Spleen (tissue), 11 donors: ENCODE data around the gene AHCYL2. TPM values are rescaled to one million over a fixed set of nuclear protein-coding genes. Genes with fewer than 3 reads are reported as not detected.

ENCODE experiments used
- DNase-seq: peaks from one replicate; pipeline ENCODE4 v3.0.0-alpha.2; 2020
- H3K27ac ChIP-seq, 8 donors: fragments of 200-600 bp; sonication (generic) in 7 of 8; 1 replicate in 4 of 8; 2 replicates in 4 of 8; pipeline versions ENCODE4 v1.5.0 to v1.8.0; 2016 to 2021; ENCODE audit warnings: inconsistent platforms in 4 of 8, mild to moderate bottlenecking in 4 of 8, moderate library complexity in 1 of 8
- H3K27me3 ChIP-seq, 7 donors: fragments of 200-600 bp; sonication (generic) in 6 of 7; replicated peaks in 1 of 7; 1 replicate in 4 of 7; 2 replicates in 3 of 7; pipeline versions ENCODE4 v1.5.0 to v1.8.0; 2016 to 2021; ENCODE audit warnings: inconsistent platforms in 3 of 7, mild to moderate bottlenecking in 1 of 7
- H3K36me3 ChIP-seq, 6 donors: fragments of 200-600 bp; sonication (generic) in 5 of 6; 1 replicate in 4 of 6; 2 replicates in 2 of 6; pipeline versions ENCODE4 v1.5.0 to v1.8.0; 2016 to 2021; ENCODE audit warnings: inconsistent platforms in 2 of 6
- H3K4me1 ChIP-seq, 6 donors: fragments of 200-600 bp; sonication (generic) in 5 of 6; 1 replicate in 3 of 6; 2 replicates in 3 of 6; pipeline versions ENCODE4 v1.5.0 to v1.8.0; 2016 to 2021; ENCODE audit warnings: inconsistent platforms in 3 of 6
- H3K4me3 ChIP-seq, 8 donors: fragments of 200-600 bp; sonication (generic) in 7 of 8; 1 replicate in 4 of 8; 2 replicates in 4 of 8; pipeline versions ENCODE4 v1.5.0 to v1.8.0; 2016 to 2021; ENCODE audit warnings: inconsistent platforms in 4 of 8, mild to moderate bottlenecking in 4 of 8, moderate library complexity in 2 of 8
- H3K9me3 ChIP-seq, 8 donors: fragments of 200-600 bp; sonication (generic) in 7 of 8; 1 replicate in 4 of 8; 2 replicates in 4 of 8; pipeline versions ENCODE4 v1.5.0 to v1.8.0; 2016 to 2021; ENCODE audit warnings: inconsistent platforms in 4 of 8
- CTCF ChIP-seq, 11 experiments: fragments of 200-600 bp in 7 of 11; fragments of 450-650 bp in 4 of 11; sonication (generic) in 4 of 11; IDR thresholded peaks in 8 of 11; conservative IDR thresholded peaks in 3 of 11; 1 replicate in 7 of 11; 2 replicates in 4 of 11; pipeline versions ENCODE4 v1.4.0 to v1.8.0; 2016 to 2021; ENCODE audit warnings: antibody characterized with exemption in 11 of 11, inconsistent platforms in 4 of 11, mild to moderate bottlenecking in 1 of 11
- POLR2A ChIP-seq, 3 donors: fragments of 450-650 bp; IDR thresholded peaks; one replicate each; pipeline ENCODE4 v1.5.1; 2017; ENCODE audit warnings: antibody characterized with exemption in 3 of 3, mild to moderate bottlenecking in 1 of 3
- POLR2AphosphoS5 ChIP-seq, 3 donors: sonication (generic); formaldehyde crosslinking; IDR thresholded peaks; one replicate each; pipeline ENCODE4 v1.5.1; 2017; ENCODE audit warnings: antibody characterized with exemption in 3 of 3
- WGBS, 5 donors: extraction: QIAGEN DNeasy Blood & Tissue Kit in 3 of 5; methylation state at CpG; one replicate each; pipeline versions ENCODE4 v1.1.5 to v1.1.7; 2013 to 2018; 5-methylcytosine and 5-hydroxymethylcytosine counted together
- intact Hi-C: fragments of 100-400 bp; cut with DNase I; formaldehyde crosslinking; loops from one replicate; pipeline ENCODE4 v1.15.0; 2023; ENCODE audit warnings: low total_unique reads
- polyA plus RNA-seq, 3 donors: library from polyadenylated mRNA; stranded (reverse); fragments of 200-250 nt; gene quantifications; one replicate each; pipeline ENCODE4 v1.2.1, GENCODE V29; 2013
- total RNA-seq, 7 donors: library from RNA; depleted of rRNA in 3 of 7; stranded (reverse); fragments of >200 nt in 3 of 7; fragmentation: NEBNext Ultra II Directional in 4 of 7; extraction: Animal tissue kit (Norgen Biotek cat#: 25700) in 4 of 7; gene quantifications; one replicate each; pipeline versions ENCODE4 v1.1.0 to v1.2.1, GENCODE V29; 2016 to 2021
- donor health status: healthy with polysubstance abuse.
- donor health status: DM: no; HTN: no; CAD: no; lungs with moderate emphysema.
- donor health status: DM: no; HTN: no; CAD: no.
- donor health status: Bipolar disorder and iron deficiency.
- donor health status: healthy.
- donor health status: DM: no; HTN: no; CAD: no.
- donor health status: DM: yes; HTN: yes; CAD: no.

The AHCYL2 gene
- total and polyA plus RNA-seq, 10 donors = 3.1 to 20.1 (median 17.8) TPM

- H3K27ac ChIP-seq = peak within 1 kb of the TSS in 4 of 8 donors; percentile 41 to 63 (median 51)
These were observed 209.2 kb downstream of the AHCYL2 start, which contains the start of gene STRIP2 for GRCh38 chr7:129433847-129434674. TSS of gene STRIP2 (plus strand) at chr7:129434432. CDS start at chr7:129434473, 41 bp downstream.

GRCh38 chr7:129434675-129435318, 210.0 kb downstream of the AHCYL2 start:
- peak; percentile 79 for DNase-seq
- H3K27me3 ChIP-seq = peaks cover 0 to 45% (median 13%) of the 10 kb centered on the region in 7 donors
- peaks cover 6 to 24% (median 18%) of the 10 kb centered on the region in 6 donors for H3K4me1 ChIP-seq
- intact Hi-C loops = no loop called here
- TF ChIP-seq CTCF (IDR thresholded peaks at IDR 0.05 in 8 of 11, conservative IDR thresholded peaks at IDR 0.05 in 3 of 11) (no peak), POLR2AphosphoS5 (IDR thresholded peaks at IDR 0.05) (no peak), POLR2A (IDR thresholded peaks at IDR 0.05) (no peak)
- no peaks in the 10 kb centered on the region for H3K36me3 ChIP-seq
- no peaks in the 10 kb centered on the region for H3K9me3 ChIP-seq
- H3K4me3 ChIP-seq = peak overlapping the region; percentile 66 to 87 (median 82)
- WGBS, 5 donors = 1 to 3% (median 2%) methylated on average over 31 to 44 of the region's 44 CpGs
- peak overlapping the region in 4 of 8 donors; percentile 41 to 63 (median 51) for H3K27ac ChIP-seq

More at GRCh38 chr7:129433847-129434674, 209.2 kb downstream of the AHCYL2 start, which contains the start of gene STRIP2:
- Histone ChIP-seq H3K9me3 (no peaks in the 10 kb centered on the region), H3K36me3 (no peaks in the 10 kb centered on the region), H3K4me1 (peaks cover 6 to 24% (median 18%) of the 10 kb centered on the region in 6 donors), H3K4me3 (peak within 1 kb of the TSS; percentile 66 to 87 (median 82)), H3K27me3 (peaks cover 0 to 45% (median 13%) of the 10 kb centered on the region in 7 donors)
- intact Hi-C loops = no loop called here
- 0 to 1% (median 0%) methylated on average over 16 to 75 of the region's 75 CpGs for WGBS, 5 donors
- DNase-seq = peak; percentile 97
- TF ChIP-seq CTCF (IDR thresholded peaks at IDR 0.05 in 8 of 11, conservative IDR thresholded peaks at IDR 0.05 in 3 of 11) (peak in 2 of 11 experiments; percentile 3 to 13), POLR2A (IDR thresholded peaks at IDR 0.05) (no peak), POLR2AphosphoS5 (IDR thresholded peaks at IDR 0.05) (peak in 2 of 3 donors; percentile 69 to 70)

GRCh38 chr7:129435414-129435829, 210.6 kb downstream of the AHCYL2 start:
- peaks cover 0 to 45% (median 13%) of the 10 kb centered on the region in 7 donors for H3K27me3 ChIP-seq

More at GRCh38 chr7:129435414-129435829, 210.6 kb downstream of the AHCYL2 start:
- no peak for DNase-seq
- intact Hi-C loops = no loop called here
- H3K9me3 ChIP-seq = no peaks in the 10 kb centered on the region
- peak overlapping the region in 3 of 8 donors; percentile 70 to 87 (median 80) for H3K4me3 ChIP-seq
- peaks cover 6 to 24% (median 18%) of the 10 kb centered on the region in 6 donors for H3K4me1 ChIP-seq
- H3K27ac ChIP-seq = no peak overlapping the region
- 84 to 99% (median 93%) methylated on average over 2 of the region's 2 CpGs for WGBS, 5 donors
- TF ChIP-seq POLR2AphosphoS5 (IDR thresholded peaks at IDR 0.05) = no peak
- TF ChIP-seq POLR2A (IDR thresholded peaks at IDR 0.05) = no peak
- no peak for TF ChIP-seq CTCF (IDR thresholded peaks at IDR 0.05 in 8 of 11, conservative IDR thresholded peaks at IDR 0.05 in 3 of 11)
- no peaks in the 10 kb centered on the region for H3K36me3 ChIP-seq
